Neuron (in vitro differentiated cells): Measurements from ENCODE around the gene NACAD.

Experiments
- H2AFZ ChIP-seq: one replicate; pipeline ENCODE4 v1.6.1; 2013; ENCODE audit warnings: low read depth, mild to moderate bottlenecking, inconsistent platforms, low read length, moderate library complexity
- H3K27me3 ChIP-seq: one replicate; pipeline ENCODE4 v1.6.1; 2013; ENCODE audit warnings: low read length; ENCODE audit not compliant: insufficient read depth
- H3K36me3 ChIP-seq: one replicate; pipeline ENCODE4 v1.6.1; 2013; ENCODE audit warnings: low read length; ENCODE audit not compliant: insufficient read depth
- H3K4me1 ChIP-seq: one replicate; pipeline ENCODE4 v1.6.1; 2013; ENCODE audit warnings: low read length; ENCODE audit not compliant: insufficient read depth
- H3K4me3 ChIP-seq: 2 replicates; pipeline ENCODE4 v1.5.1; 2013; ENCODE audit warnings: mild to moderate bottlenecking, low read length, moderate library complexity
- H3K9me3 ChIP-seq: one replicate; pipeline ENCODE4 v1.6.1; 2013; ENCODE audit warnings: low read length

NACAD gene

DNA sequence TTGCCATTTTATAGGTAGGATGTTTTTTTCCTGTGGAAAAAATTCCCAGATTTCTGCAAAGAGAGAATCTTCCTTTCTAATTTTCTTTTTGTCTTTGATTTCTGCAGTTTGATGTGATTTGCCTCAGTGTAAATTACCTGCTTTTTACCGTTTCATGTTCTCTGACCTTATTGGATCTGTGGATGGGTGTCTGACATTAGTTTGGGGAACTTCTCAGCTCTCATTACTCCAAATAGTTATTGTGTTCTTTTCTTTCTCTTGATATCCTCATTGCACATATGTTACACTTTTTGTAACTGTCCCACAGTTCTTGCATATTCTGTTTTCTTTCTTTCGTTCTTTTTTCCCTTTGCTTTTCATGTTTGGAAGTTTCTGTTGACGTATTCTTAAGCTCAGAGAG is 28.5 kb downstream of the NACAD start:
- Histone ChIP-seq H3K36me3 (peaks cover 21% of the 10 kb centered on the region), H3K4me3 (no peak overlapping the region), H3K27me3 (no peaks in the 10 kb centered on the region), H2AFZ (no peak overlapping the region), H3K4me1 (no peaks in the 10 kb centered on the region), H3K9me3 (no peaks in the 10 kb centered on the region)

DNA sequence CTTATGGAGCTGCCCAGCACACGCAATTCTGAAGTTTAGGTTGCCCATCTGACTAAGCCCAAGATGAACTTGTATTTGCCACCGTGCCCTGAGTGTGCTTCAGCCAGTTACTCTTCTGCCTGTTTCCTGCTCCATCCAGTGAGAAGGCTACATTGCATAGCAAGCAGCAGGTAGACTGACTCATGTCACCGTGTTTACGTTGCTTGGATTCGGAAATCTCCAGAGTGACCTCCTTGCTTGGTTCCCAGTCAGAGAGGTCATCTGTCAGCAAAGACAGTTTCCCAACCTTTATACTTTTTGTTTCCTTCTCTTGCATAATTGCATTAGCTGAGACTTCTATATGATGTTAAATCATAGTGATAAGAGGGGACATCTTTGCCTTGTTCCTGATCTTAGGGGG is 30.9 kb downstream of the NACAD start:
- H2AFZ ChIP-seq: no peak overlapping the region
- no peaks in the 10 kb centered on the region for H3K9me3 ChIP-seq
- H3K27me3 ChIP-seq: no peaks in the 10 kb centered on the region
- H3K4me1 ChIP-seq: no peaks in the 10 kb centered on the region
- H3K36me3 ChIP-seq: peaks cover 2% of the 10 kb centered on the region
- no peak overlapping the region for H3K4me3 ChIP-seq

DNA sequence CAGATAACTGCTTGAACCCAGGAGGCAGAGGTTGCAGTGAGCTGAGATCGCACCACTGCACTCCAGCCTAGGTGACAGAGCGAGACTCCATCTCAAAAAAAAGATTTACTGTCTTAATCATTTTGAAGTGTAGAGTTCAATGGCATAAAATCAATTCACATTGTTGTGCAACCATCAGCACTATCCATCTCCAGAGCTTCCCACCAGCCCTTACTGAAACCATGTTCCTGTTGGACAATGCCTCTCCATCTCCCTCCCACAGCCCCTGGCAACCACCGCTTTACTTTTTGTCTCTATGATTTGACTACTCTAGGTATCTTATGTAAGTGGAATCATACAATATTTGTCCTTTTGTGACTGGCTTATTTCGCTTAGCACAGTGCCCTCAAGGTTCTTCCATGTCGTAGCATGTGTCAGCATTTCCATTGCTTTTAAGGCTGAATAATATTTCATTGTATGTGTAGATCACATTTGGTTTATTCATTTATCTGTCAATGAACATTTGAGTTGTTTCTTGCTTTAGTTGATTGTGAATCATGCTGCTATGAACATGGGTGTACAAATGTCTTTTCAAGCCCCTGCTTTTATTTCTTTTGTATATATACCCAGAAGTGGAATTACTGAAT is 33.1 kb downstream of the NACAD start:
- Histone ChIP-seq H3K27me3 (no peaks in the 10 kb centered on the region), H3K4me3 (no peak overlapping the region), H3K9me3 (no peaks in the 10 kb centered on the region), H2AFZ (no peak overlapping the region), H3K36me3 (peaks cover under 1% of the 10 kb centered on the region), H3K4me1 (no peaks in the 10 kb centered on the region)

- no peak overlapping the region for H2AFZ ChIP-seq
- no peaks in the 10 kb centered on the region for H3K9me3 ChIP-seq
- H3K4me1 ChIP-seq: no peaks in the 10 kb centered on the region
- H3K27me3 ChIP-seq: no peaks in the 10 kb centered on the region
- H3K4me3 ChIP-seq: no peak overlapping the region
- H3K36me3 ChIP-seq: peaks cover 8% of the 10 kb centered on the region
Measured at GRCh38 chr7:45055016-45055415, 33.8 kb downstream of the NACAD start.

- H3K4me1 ChIP-seq: no peaks in the 10 kb centered on the region
- H3K36me3 ChIP-seq: peaks cover 10% of the 10 kb centered on the region
- H3K4me3 ChIP-seq: no peak overlapping the region
- no peaks in the 10 kb centered on the region for H3K27me3 ChIP-seq
- no peaks in the 10 kb centered on the region for H3K9me3 ChIP-seq
- H2AFZ ChIP-seq: no peak overlapping the region
Measured at GRCh38 chr7:45054442-45054841, 34.3 kb downstream of the NACAD start.

GRCh38 chr7:45053941-45054340 is 34.8 kb downstream of the NACAD start:
- Histone ChIP-seq H3K27me3 (no peaks in the 10 kb centered on the region), H3K36me3 (peaks cover 11% of the 10 kb centered on the region)

GRCh38 chr7:45053401-45053800 is 35.4 kb downstream of the NACAD start:
- Histone ChIP-seq H3K9me3 (no peaks in the 10 kb centered on the region), H3K27me3 (no peaks in the 10 kb centered on the region), H2AFZ (no peak overlapping the region), H3K4me1 (no peaks in the 10 kb centered on the region), H3K4me3 (no peak overlapping the region), H3K36me3 (peaks cover 11% of the 10 kb centered on the region)

More at GRCh38 chr7:45053941-45054340, 34.8 kb downstream of the NACAD start:
- H3K4me3 ChIP-seq: no peak overlapping the region
- H2AFZ ChIP-seq: no peak overlapping the region
- H3K9me3 ChIP-seq: no peaks in the 10 kb centered on the region
- no peaks in the 10 kb centered on the region for H3K4me1 ChIP-seq

- Histone ChIP-seq H3K4me3 (no peak overlapping the region), H3K36me3 (peaks cover 12% of the 10 kb centered on the region), H3K9me3 (no peaks in the 10 kb centered on the region), H3K27me3 (no peaks in the 10 kb centered on the region), H2AFZ (no peak overlapping the region), H3K4me1 (no peaks in the 10 kb centered on the region)
Measured at GRCh38 chr7:45052011-45052410, 36.8 kb downstream of the NACAD start.

DNA sequence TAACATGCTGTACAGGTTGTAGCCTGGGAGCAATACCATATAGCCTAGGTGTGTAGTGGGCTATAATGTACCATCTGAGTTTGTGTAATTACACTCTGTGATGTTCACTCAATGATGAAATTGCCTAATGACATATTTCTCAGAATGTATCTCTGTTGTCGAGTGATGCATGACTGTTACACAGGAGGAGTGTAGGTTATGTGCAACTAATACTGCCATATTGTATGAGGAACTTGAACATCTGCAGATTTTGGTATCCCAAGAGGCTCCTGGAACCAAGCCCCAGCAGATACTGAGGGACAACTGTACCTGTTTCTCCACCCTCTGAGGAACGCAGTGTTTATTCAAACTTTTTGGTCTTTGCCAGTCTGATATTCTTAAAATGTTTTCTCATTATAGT is 38.6 kb downstream of the NACAD start:
- Histone ChIP-seq H2AFZ (no peak overlapping the region), H3K4me3 (no peak overlapping the region), H3K9me3 (no peaks in the 10 kb centered on the region), H3K36me3 (peaks cover 18% of the 10 kb centered on the region), H3K27me3 (no peaks in the 10 kb centered on the region), H3K4me1 (no peaks in the 10 kb centered on the region)

- H2AFZ ChIP-seq: no peak overlapping the region
- no peaks in the 10 kb centered on the region for H3K9me3 ChIP-seq
- H3K27me3 ChIP-seq: no peaks in the 10 kb centered on the region
- no peak overlapping the region for H3K4me3 ChIP-seq
- peaks cover 21% of the 10 kb centered on the region for H3K36me3 ChIP-seq
- H3K4me1 ChIP-seq: no peaks in the 10 kb centered on the region
Measured at GRCh38 chr7:45048748-45049147, 40.0 kb downstream of the NACAD start.

- H3K27me3 ChIP-seq: no peaks in the 10 kb centered on the region
- H3K36me3 ChIP-seq: peaks cover 28% of the 10 kb centered on the region
- no peaks in the 10 kb centered on the region for H3K4me1 ChIP-seq
Measured at GRCh38 chr7:45044338-45044737, 44.4 kb downstream of the NACAD start.

DNA sequence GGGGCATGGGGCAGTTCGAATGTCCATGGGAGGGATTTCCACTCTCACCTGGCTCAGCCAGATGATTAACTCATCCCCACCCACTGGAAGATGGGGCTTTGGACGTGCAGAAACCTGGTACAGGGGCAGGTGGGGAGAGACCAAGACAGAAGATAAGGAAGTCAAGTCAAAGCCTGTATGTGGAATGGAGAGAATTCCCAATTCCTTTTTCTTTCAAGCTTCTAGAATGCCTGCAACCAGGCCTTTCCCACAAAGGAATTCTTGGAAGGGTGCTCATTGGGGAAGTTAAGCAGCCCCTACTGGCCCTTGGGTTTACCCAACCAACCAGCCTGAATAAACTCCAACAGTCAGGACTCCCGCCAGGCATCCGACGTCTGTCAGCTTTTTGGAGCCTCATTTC is 49.7 kb downstream of the NACAD start:
- H2AFZ ChIP-seq: no peak overlapping the region
- H3K27me3 ChIP-seq: no peaks in the 10 kb centered on the region
- H3K9me3 ChIP-seq: no peaks in the 10 kb centered on the region
- no peak overlapping the region for H3K4me3 ChIP-seq
- H3K36me3 ChIP-seq: peaks cover 25% of the 10 kb centered on the region
- no peaks in the 10 kb centered on the region for H3K4me1 ChIP-seq

More at GRCh38 chr7:45044338-45044737, 44.4 kb downstream of the NACAD start:
- Histone ChIP-seq H2AFZ (no peak overlapping the region), H3K4me3 (no peak overlapping the region), H3K9me3 (no peaks in the 10 kb centered on the region)

DNA sequence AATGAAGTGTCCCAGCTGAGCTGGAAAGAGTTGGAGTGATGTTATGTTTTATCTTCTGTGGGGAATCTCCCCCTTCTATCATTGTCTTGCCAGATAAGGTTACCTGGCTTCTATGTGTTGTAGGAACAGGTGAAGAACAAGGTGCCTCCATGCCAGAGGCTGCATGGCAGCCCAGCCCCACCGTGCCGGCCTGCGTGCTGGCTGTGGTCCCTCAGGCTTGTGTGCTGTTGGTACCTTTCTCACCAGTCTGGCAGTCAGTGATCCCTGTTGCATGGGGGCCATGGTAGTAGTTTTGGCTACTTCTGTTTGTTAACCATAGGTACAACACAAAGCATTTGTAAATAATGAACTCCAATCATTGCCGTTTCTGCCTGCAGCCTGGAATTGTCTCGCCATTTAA is 50.9 kb downstream of the NACAD start:
- Histone ChIP-seq H3K36me3 (peaks cover 22% of the 10 kb centered on the region), H3K9me3 (no peaks in the 10 kb centered on the region), H3K4me1 (no peaks in the 10 kb centered on the region), H3K4me3 (no peak overlapping the region), H2AFZ (no peak overlapping the region), H3K27me3 (no peaks in the 10 kb centered on the region)

- no peaks in the 10 kb centered on the region for H3K4me1 ChIP-seq
- H3K27me3 ChIP-seq: no peaks in the 10 kb centered on the region
- peaks cover 20% of the 10 kb centered on the region for H3K36me3 ChIP-seq
- H3K4me3 ChIP-seq: no peak overlapping the region
- no peaks in the 10 kb centered on the region for H3K9me3 ChIP-seq
- H2AFZ ChIP-seq: no peak overlapping the region
Measured at GRCh38 chr7:45036796-45037195, 52.0 kb downstream of the NACAD start.
